ENCODE data around the gene MTCH2. TPM values are rescaled to one million over a fixed set of nuclear protein-coding genes. Genes with fewer than 3 reads are reported as not detected.

MTCH2 gene
- total and polyA plus RNA-seq, 2 donors (not counting 1 experiment from before 2014, with no cell fraction given): 64.4 to 169 TPM

DNA sequence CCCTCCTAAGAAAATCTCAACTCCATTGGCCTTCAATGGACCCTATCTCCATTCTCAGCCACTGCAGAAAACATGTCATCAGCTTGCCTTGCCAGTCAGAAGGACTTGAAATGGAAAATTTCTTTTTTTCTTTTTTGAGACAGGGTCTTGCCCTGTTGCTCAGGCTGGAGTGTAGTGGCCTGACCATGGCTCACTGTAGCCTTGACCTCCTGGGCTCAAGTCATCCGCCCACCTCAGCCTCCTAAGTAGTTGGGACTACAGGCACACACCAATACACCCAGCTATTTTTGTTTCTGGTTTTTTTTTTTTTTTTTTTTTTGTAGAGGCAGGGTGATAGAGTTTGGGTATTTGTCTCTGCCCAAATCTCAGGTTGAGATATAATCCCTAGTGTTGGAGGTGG, 43.8 kb upstream of the MTCH2 start:
- H3K4me3 ChIP-seq (replicated peaks in 1 of 4; ENCODE audit: control extremely low read depth in 1 of 4, insufficient read depth in 1 of 4, low read depth in 3 of 4, low read length in 4 of 4): no peak overlapping the region
- no peaks in the 10 kb centered on the region for H4K20me1 ChIP-seq (ENCODE audit: control insufficient read depth, extremely low read depth, insufficient read depth, low read length)
- no peaks in the 10 kb centered on the region for H3K79me2 ChIP-seq (ENCODE audit: control insufficient read depth, insufficient read depth, low read length)
- H3K9ac ChIP-seq (ENCODE audit: insufficient read depth, low read length): no peak overlapping the region
- no peaks in the 10 kb centered on the region for H3K4me1 ChIP-seq (ENCODE audit: control insufficient read depth, extremely low read depth, insufficient read depth, low read length)
- no peaks in the 10 kb centered on the region for H3K36me3 ChIP-seq (ENCODE audit: control insufficient read depth, insufficient read depth, low read length)
- no peak overlapping the region for H3K4me2 ChIP-seq (ENCODE audit: extremely low read depth, insufficient read depth, low read length)
- H2AFZ ChIP-seq (ENCODE audit: low read length): no peak overlapping the region
- H3K9me3 ChIP-seq (ENCODE audit: control insufficient read depth, insufficient read depth, low read depth, low read length): no peaks in the 10 kb centered on the region
- H3K27ac ChIP-seq (ENCODE audit: insufficient read depth, low read length): no peak overlapping the region
- no peaks in the 10 kb centered on the region for H3K27me3 ChIP-seq (ENCODE audit: control insufficient read depth, insufficient read depth, low read length)
- DNase-seq (ENCODE audit: low read depth in 2 of 2): no peak
- TF ChIP-seq, protein P1, sequence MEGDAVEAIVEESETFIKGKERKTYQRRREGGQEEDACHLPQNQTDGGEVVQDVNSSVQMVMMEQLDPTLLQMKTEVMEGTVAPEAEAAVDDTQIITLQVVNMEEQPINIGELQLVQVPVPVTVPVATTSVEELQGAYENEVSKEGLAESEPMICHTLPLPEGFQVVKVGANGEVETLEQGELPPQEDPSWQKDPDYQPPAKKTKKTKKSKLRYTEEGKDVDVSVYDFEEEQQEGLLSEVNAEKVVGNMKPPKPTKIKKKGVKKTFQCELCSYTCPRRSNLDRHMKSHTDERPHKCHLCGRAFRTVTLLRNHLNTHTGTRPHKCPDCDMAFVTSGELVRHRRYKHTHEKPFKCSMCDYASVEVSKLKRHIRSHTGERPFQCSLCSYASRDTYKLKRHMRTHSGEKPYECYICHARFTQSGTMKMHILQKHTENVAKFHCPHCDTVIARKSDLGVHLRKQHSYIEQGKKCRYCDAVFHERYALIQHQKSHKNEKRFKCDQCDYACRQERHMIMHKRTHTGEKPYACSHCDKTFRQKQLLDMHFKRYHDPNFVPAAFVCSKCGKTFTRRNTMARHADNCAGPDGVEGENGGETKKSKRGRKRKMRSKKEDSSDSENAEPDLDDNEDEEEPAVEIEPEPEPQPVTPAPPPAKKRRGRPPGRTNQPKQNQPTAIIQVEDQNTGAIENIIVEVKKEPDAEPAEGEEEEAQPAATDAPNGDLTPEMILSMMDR (conservative IDR thresholded peaks at IDR 0.05 in 1 of 2, IDR thresholded peaks at IDR 0.05 in 1 of 2; ENCODE audit: low read depth in 1 of 2, low read length in 2 of 2): no peak
- no peak for TF ChIP-seq EZH2 (IDR thresholded peaks at IDR 0.05; ENCODE audit: low read length, missing control alignments)

DNA sequence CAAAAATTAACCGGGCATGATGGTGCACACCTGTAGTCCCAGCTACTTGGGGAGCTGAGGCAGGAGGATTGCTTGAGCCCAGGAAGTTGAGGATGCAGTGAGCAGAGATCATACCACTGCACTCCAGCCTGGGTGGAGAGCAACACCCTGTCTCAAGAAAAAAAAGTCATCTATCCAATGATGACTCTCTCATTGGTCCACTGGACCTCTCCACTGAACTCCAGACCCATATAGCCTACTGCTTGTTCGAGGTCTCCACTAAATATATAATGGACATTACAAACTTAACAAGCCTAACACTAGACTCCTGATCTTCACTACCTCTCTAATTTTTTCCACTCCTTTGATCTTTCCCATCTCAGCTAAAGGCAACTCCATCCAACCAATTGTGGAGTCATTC, 33.5 kb upstream of the MTCH2 start:
- Histone ChIP-seq H3K4me2 (ENCODE audit: extremely low read depth, insufficient read depth, low read length) (no peak overlapping the region), H3K9ac (ENCODE audit: insufficient read depth, low read length) (no peak overlapping the region), H3K36me3 (ENCODE audit: control insufficient read depth, insufficient read depth, low read length) (no peaks in the 10 kb centered on the region), H3K27ac (ENCODE audit: insufficient read depth, low read length) (no peak overlapping the region), H2AFZ (ENCODE audit: low read length) (no peak overlapping the region), H3K9me3 (ENCODE audit: control insufficient read depth, insufficient read depth, low read depth, low read length) (no peaks in the 10 kb centered on the region), H3K4me1 (ENCODE audit: control insufficient read depth, extremely low read depth, insufficient read depth, low read length) (no peaks in the 10 kb centered on the region), H3K4me3 (replicated peaks in 1 of 4; ENCODE audit: control extremely low read depth in 1 of 4, insufficient read depth in 1 of 4, low read depth in 3 of 4, low read length in 4 of 4) (no peak overlapping the region), H3K79me2 (ENCODE audit: control insufficient read depth, insufficient read depth, low read length) (no peaks in the 10 kb centered on the region), H3K27me3 (ENCODE audit: control insufficient read depth, insufficient read depth, low read length) (no peaks in the 10 kb centered on the region), H4K20me1 (ENCODE audit: control insufficient read depth, extremely low read depth, insufficient read depth, low read length) (no peaks in the 10 kb centered on the region)
- DNase-seq (ENCODE audit: low read depth in 2 of 2): no peak
- TF ChIP-seq, protein P1 (conservative IDR thresholded peaks at IDR 0.05 in 1 of 2, IDR thresholded peaks at IDR 0.05 in 1 of 2; ENCODE audit: low read depth in 1 of 2, low read length in 2 of 2): no peak

DNA sequence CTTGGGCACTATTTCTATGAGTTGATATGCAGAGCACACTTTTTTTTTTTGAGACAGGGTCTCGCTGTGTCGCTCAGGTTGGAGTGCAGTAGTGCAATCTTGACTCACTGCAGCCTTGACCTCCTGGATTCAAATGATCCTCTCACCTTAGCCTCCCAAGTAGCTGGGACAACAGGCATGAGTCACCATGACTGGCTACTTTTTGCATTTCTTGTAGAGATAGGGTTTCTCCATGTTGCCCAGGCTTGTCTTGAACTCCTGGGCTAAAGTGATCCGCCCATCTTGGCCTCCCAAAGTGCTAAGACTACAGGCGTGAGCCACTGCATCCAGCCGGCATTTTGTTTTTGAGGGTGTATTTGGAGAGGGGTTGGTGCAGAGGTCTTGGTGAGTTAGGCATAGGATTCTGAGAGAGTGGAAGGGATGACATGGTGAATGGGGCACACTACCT, 29.9 kb upstream of the MTCH2 start:
- H3K4me1 ChIP-seq (ENCODE audit: control insufficient read depth, extremely low read depth, insufficient read depth, low read length): no peaks in the 10 kb centered on the region
- no peaks in the 10 kb centered on the region for H4K20me1 ChIP-seq (ENCODE audit: control insufficient read depth, extremely low read depth, insufficient read depth, low read length)
- H3K9ac ChIP-seq (ENCODE audit: insufficient read depth, low read length): no peak overlapping the region
- no peaks in the 10 kb centered on the region for H3K9me3 ChIP-seq (ENCODE audit: control insufficient read depth, insufficient read depth, low read depth, low read length)
- H3K79me2 ChIP-seq (ENCODE audit: control insufficient read depth, insufficient read depth, low read length): no peaks in the 10 kb centered on the region
- H3K27me3 ChIP-seq (ENCODE audit: control insufficient read depth, insufficient read depth, low read length): no peaks in the 10 kb centered on the region
- H2AFZ ChIP-seq (ENCODE audit: low read length): no peak overlapping the region
- no peaks in the 10 kb centered on the region for H3K36me3 ChIP-seq (ENCODE audit: control insufficient read depth, insufficient read depth, low read length)
- H3K27ac ChIP-seq (ENCODE audit: insufficient read depth, low read length): no peak overlapping the region
- no peak for TF ChIP-seq EZH2 (IDR thresholded peaks at IDR 0.05; ENCODE audit: low read length, missing control alignments)
- TF ChIP-seq, protein P1 (conservative IDR thresholded peaks at IDR 0.05 in 1 of 2, IDR thresholded peaks at IDR 0.05 in 1 of 2; ENCODE audit: low read depth in 1 of 2, low read length in 2 of 2): no peak
- DNase-seq (ENCODE audit: low read depth in 2 of 2): peak; percentile 8 to 9
- H3K4me3 ChIP-seq (replicated peaks in 1 of 4; ENCODE audit: control extremely low read depth in 1 of 4, insufficient read depth in 1 of 4, low read depth in 3 of 4, low read length in 4 of 4): no peak overlapping the region
- H3K4me2 ChIP-seq (ENCODE audit: extremely low read depth, insufficient read depth, low read length): no peak overlapping the region
